Gastroesophageal sphincter (tissue), 3 donors: ENCODE measurements around the gene FHIT.

Experiments
- CTCF ChIP-seq, 4 experiments: fragments of 200-600 bp in 2 of 4; fragments of 450-650 bp in 2 of 4; sonication (generic) in 1 of 4; IDR thresholded peaks; one replicate each; pipeline ENCODE4 v1.5.1; 2017 to 2019; ENCODE audit warnings: antibody characterized with exemption in 4 of 4, mild to moderate bottlenecking in 2 of 4, moderate library complexity in 2 of 4
- EP300 ChIP-seq: sonication (generic); formaldehyde crosslinking; IDR thresholded peaks from one replicate; pipeline ENCODE4 v1.6.1; 2017; ENCODE audit warnings: antibody characterized with exemption, mild to moderate bottlenecking
- POLR2A ChIP-seq, 2 donors: fragments of 450-650 bp; IDR thresholded peaks; one replicate each; pipeline ENCODE4 v1.6.1; 2017; ENCODE audit warnings: antibody characterized with exemption in 2 of 2, mild to moderate bottlenecking in 2 of 2, moderate library complexity in 1 of 2
- POLR2AphosphoS5 ChIP-seq: sonication (generic); formaldehyde crosslinking; IDR thresholded peaks from one replicate; pipeline ENCODE4 v1.6.1; 2017; ENCODE audit warnings: antibody characterized with exemption

- TF ChIP-seq CTCF (IDR thresholded peaks at IDR 0.05) (no peak), POLR2A (IDR thresholded peaks at IDR 0.05) (no peak), POLR2AphosphoS5 (no peak), EP300 (no peak)
Measured at GRCh38 chr3:61283876-61284275, 32.6 kb upstream of the FHIT start.
